Measurements from ENCODE around the gene SARS2. TPM values are rescaled to one million over a fixed set of nuclear protein-coding genes. Genes with fewer than 3 reads are reported as not detected.

Gene SARS2
- polyA plus RNA-seq, 3 donors = 8.1 to 21.9 (median 8.3) TPM

DNA sequence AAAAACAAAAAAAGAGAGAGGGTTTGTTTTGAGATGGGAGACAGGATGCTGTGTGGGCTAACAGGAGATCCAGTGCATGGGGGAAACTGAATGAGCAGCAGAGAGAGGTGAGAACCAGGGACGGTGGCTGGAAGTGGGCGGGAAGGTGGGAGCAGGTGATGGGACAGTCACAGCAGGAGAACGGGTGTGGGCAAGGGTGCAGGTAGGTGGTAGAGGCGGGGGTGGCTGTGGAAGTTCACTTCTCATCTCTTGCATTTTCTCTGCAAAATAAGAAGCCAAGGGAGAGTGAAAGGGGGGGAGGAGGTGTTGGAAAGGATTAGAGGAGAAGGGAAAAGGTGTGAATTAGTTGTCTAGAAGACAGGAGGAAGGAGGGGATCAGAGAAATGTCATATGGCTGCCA is 23.1 kb upstream of the SARS2 start:
- WGBS (ENCODE audit: insufficient coverage) = 92% methylated on average over 2 of the region's 4 CpGs
- Histone ChIP-seq H3K9ac (ENCODE audit: insufficient read depth, low read length, poor library complexity, severe bottlenecking) (no peak overlapping the region), H3K9me3 (replicated peaks in 1 of 2; ENCODE audit: control insufficient read depth in 1 of 2, insufficient read depth in 1 of 2, low read length in 2 of 2) (no peaks in the 10 kb centered on the region), H3K27me3 (ENCODE audit: control insufficient read depth in 2 of 2, insufficient read depth in 2 of 2, low read length in 2 of 2) (peaks cover 0 to 14% of the 10 kb centered on the region in 2 donors), H3K4me2 (replicated peaks; ENCODE audit: extremely low read depth, low read length, poor library complexity, severe bottlenecking) (no peak overlapping the region), H2AFZ (ENCODE audit: insufficient read depth, low read depth, low read length, poor library complexity, severe bottlenecking) (no peak overlapping the region), H3K79me2 (ENCODE audit: insufficient read depth, low read length) (no peaks in the 10 kb centered on the region), H3K4me1 (ENCODE audit: control insufficient read depth in 1 of 2, insufficient read depth in 2 of 2, low read length in 2 of 2) (peaks cover 7 to 10% of the 10 kb centered on the region in 2 donors), H3K27ac (ENCODE audit: low read depth in 1 of 2, low read length in 2 of 2) (no peak overlapping the region), H3K36me3 (replicated peaks in 1 of 2; ENCODE audit: control insufficient read depth in 1 of 2, insufficient read depth in 2 of 2, low read length in 2 of 2) (no peaks in the 10 kb centered on the region), H3K4me3 (replicated peaks in 1 of 3; ENCODE audit: low read depth in 2 of 3, low read length in 3 of 3) (no peak overlapping the region), H4K20me1 (ENCODE audit: insufficient read depth, low read length) (no peaks in the 10 kb centered on the region)
- H3K4me1 Mint-ChIP-seq = peaks cover 11% of the 10 kb centered on the region
- intact Hi-C loops (cut with micrococcal nuclease) = no loop called here
- no peak overlapping the region for H3K4me3 Mint-ChIP-seq
- H3K9me3 Mint-ChIP-seq = peaks cover 0 to 14% (median 8%) of the 10 kb centered on the region in 7 donors
- H3K27me3 Mint-ChIP-seq (ENCODE audit: low read depth in 3 of 3) = peaks cover 28 to 45% (median 42%) of the 10 kb centered on the region in 3 donors
- TF ChIP-seq, protein P1, sequence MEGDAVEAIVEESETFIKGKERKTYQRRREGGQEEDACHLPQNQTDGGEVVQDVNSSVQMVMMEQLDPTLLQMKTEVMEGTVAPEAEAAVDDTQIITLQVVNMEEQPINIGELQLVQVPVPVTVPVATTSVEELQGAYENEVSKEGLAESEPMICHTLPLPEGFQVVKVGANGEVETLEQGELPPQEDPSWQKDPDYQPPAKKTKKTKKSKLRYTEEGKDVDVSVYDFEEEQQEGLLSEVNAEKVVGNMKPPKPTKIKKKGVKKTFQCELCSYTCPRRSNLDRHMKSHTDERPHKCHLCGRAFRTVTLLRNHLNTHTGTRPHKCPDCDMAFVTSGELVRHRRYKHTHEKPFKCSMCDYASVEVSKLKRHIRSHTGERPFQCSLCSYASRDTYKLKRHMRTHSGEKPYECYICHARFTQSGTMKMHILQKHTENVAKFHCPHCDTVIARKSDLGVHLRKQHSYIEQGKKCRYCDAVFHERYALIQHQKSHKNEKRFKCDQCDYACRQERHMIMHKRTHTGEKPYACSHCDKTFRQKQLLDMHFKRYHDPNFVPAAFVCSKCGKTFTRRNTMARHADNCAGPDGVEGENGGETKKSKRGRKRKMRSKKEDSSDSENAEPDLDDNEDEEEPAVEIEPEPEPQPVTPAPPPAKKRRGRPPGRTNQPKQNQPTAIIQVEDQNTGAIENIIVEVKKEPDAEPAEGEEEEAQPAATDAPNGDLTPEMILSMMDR (IDR thresholded peaks at IDR 0.05) = no peak
- H3K27ac Mint-ChIP-seq = no peak overlapping the region
- DNase-seq = no peak
- H3K36me3 Mint-ChIP-seq = no peaks in the 10 kb centered on the region

DNA sequence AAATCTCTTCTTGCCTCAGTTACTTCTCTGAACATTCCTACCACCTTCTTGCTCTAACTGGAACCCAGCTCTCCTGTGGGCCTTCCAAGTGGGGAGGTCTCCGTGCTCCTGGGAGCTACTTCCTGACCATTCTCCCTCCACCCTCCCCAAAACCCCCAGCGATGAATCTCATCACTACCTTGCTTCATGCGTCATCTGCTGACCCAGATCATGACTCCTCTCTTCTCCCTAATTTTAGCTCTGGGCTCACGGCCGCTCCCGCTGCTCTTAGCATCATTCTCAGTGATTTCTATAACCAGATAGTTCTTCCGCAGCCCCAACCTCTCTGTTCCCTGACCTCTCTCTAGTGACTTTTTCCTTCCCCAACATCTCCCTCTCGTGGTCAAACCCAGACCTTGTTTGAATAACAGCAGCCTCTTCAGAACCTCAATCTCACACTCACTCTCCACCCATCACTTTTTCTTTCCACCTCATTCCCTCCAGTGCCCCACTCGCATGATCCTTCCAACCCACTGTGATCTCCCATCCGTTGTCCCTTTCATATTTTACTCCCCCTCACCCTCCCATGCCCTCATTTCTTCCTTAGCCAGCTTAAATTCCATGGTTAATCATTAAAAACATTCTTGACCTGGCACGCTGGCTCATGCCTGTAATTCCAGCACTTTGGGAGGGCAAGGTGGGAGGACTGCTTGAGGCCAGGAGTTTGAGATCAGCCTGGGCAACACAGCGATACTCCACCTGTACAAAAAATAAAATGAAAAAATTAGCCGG is 22.0 kb upstream of the SARS2 start:
- no peak overlapping the region for H3K9ac ChIP-seq (ENCODE audit: insufficient read depth, low read length, poor library complexity, severe bottlenecking)
- no peaks in the 10 kb centered on the region for H3K79me2 ChIP-seq (ENCODE audit: insufficient read depth, low read length)
- Mint-ChIP-seq H3K27me3 (ENCODE audit: low read depth in 3 of 3) (peaks cover 30 to 52% (median 44%) of the 10 kb centered on the region in 3 donors), H3K4me1 (peaks cover 11% of the 10 kb centered on the region), H3K27ac (no peak overlapping the region), H3K9me3 (peaks cover 0 to 10% (median 8%) of the 10 kb centered on the region in 7 donors), H3K4me3 (peak overlapping the region in 1 of 2 donors; percentile 11), H3K36me3 (no peaks in the 10 kb centered on the region)
- 40% methylated on average over 10 of the region's 13 CpGs for WGBS (ENCODE audit: insufficient coverage)
- H3K4me3 ChIP-seq (replicated peaks in 1 of 3; ENCODE audit: low read depth in 2 of 3, low read length in 3 of 3) = no peak overlapping the region
- H3K36me3 ChIP-seq (replicated peaks in 1 of 2; ENCODE audit: control insufficient read depth in 1 of 2, insufficient read depth in 2 of 2, low read length in 2 of 2) = no peaks in the 10 kb centered on the region
- H3K27ac ChIP-seq (ENCODE audit: low read depth in 1 of 2, low read length in 2 of 2) = no peak overlapping the region
- intact Hi-C loops (cut with micrococcal nuclease) = no loop called here
- H2AFZ ChIP-seq (ENCODE audit: insufficient read depth, low read depth, low read length, poor library complexity, severe bottlenecking) = no peak overlapping the region
- peaks cover 0 to 14% of the 10 kb centered on the region in 2 donors for H3K27me3 ChIP-seq (ENCODE audit: control insufficient read depth in 2 of 2, insufficient read depth in 2 of 2, low read length in 2 of 2)
- no peak for DNase-seq
- no peak overlapping the region for H3K4me2 ChIP-seq (replicated peaks; ENCODE audit: extremely low read depth, low read length, poor library complexity, severe bottlenecking)
- TF ChIP-seq, protein P1 (IDR thresholded peaks at IDR 0.05) = peak; percentile 31
- peaks cover 7 to 10% of the 10 kb centered on the region in 2 donors for H3K4me1 ChIP-seq (ENCODE audit: control insufficient read depth in 1 of 2, insufficient read depth in 2 of 2, low read length in 2 of 2)
- H4K20me1 ChIP-seq (ENCODE audit: insufficient read depth, low read length) = no peaks in the 10 kb centered on the region
- no peaks in the 10 kb centered on the region for H3K9me3 ChIP-seq (replicated peaks in 1 of 2; ENCODE audit: control insufficient read depth in 1 of 2, insufficient read depth in 1 of 2, low read length in 2 of 2)
